GM12865 (cell line): ENCODE data around the gene BPIFB1.

ENCODE experiments used
- DNase-seq: peaks from one replicate; pipeline ENCODE4 v3.0.0; 2010; ENCODE audit warnings: low read depth
- H3K4me3 ChIP-seq: 2 replicates; pipeline ENCODE4 v1.5.1; 2011; ENCODE audit warnings: mild to moderate bottlenecking, low read depth, low read length, control low read depth
- TF ChIP-seq, protein P1 (sequence below): IDR thresholded peaks from 2 replicates; pipeline ENCODE4 v1.5.1; 2011; ENCODE audit warnings: low read length, control low read depth, low read depth, inconsistent platforms; ENCODE audit not compliant: insufficient read depth; ENCODE audit errors: missing control alignments

Gene BPIFB1

DNA sequence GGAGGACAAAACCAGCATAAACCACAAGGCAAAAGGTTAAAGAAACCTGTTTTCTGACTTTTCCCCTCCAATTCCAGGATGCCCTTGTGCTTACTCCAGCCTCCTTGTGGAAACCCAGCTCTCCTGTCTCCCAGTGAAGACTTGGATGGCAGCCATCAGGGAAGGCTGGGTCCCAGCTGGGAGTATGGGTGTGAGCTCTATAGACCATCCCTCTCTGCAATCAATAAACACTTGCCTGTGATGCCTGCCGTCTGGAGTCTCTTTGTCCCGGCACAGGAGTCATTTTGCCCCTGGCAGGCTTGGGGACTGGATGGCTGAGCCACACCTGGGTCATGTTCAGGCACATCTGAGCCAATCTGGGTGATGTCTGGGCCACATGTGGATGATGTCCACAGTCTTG is 26.6 kb downstream of the BPIFB1 start:
- H3K4me3 ChIP-seq = no peak overlapping the region
- no peak for DNase-seq

DNA sequence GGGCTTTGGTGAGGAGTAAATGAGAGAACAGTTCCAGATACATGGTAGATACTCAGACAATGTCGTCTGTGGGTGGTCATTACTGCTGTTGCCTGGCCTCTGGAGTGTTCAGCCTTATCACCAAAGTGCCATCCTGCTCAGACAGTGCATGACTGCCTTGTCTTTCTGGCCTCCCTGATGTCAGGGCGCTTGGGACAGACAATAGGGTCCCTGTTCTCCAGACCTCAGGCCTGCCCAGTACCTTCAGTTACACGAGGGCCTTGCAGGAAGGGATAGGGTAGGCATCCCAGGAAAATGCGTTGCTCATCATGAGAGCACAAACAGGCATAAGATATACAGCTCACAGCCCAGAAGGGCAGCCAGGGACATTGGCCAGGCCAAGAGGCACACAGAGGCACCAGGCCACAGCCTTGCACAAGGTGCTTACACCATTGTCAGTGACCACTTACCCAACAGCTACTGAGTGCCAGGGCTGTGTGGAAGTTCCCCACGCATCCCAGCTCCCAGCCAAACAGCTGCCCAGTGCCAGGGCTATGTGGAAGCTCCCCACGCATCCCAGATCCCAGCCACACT is 27.4 kb downstream of the BPIFB1 start:
- TF ChIP-seq, protein P1, sequence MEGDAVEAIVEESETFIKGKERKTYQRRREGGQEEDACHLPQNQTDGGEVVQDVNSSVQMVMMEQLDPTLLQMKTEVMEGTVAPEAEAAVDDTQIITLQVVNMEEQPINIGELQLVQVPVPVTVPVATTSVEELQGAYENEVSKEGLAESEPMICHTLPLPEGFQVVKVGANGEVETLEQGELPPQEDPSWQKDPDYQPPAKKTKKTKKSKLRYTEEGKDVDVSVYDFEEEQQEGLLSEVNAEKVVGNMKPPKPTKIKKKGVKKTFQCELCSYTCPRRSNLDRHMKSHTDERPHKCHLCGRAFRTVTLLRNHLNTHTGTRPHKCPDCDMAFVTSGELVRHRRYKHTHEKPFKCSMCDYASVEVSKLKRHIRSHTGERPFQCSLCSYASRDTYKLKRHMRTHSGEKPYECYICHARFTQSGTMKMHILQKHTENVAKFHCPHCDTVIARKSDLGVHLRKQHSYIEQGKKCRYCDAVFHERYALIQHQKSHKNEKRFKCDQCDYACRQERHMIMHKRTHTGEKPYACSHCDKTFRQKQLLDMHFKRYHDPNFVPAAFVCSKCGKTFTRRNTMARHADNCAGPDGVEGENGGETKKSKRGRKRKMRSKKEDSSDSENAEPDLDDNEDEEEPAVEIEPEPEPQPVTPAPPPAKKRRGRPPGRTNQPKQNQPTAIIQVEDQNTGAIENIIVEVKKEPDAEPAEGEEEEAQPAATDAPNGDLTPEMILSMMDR = no peak
- DNase-seq = no peak
- H3K4me3 ChIP-seq = no peak overlapping the region

More for the DNA sequence above, 26.6 kb downstream of the BPIFB1 start:
- TF ChIP-seq, protein P1 = no peak

DNA sequence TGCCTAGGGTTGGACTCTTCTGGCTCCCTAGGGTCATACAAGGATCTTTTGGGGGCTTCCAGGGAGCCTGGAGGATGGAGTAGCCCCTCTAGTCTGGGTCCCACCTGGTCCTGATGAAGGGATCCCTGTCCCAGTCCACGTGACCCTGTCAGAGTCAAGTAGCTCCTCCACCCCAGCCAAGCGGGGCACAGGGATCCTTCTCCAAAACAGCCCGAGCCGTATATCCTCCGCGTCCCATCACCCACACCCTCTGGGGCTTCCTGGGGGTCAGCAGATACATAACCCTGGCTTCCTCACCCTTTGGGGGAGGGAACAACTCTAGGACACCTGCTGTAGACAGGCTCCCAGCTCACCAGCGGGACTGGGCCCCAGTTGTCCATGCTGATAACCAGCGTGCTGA is 28.0 kb downstream of the BPIFB1 start:
- H3K4me3 ChIP-seq = no peak overlapping the region
- no peak for DNase-seq
- TF ChIP-seq, protein P1 = no peak

DNA sequence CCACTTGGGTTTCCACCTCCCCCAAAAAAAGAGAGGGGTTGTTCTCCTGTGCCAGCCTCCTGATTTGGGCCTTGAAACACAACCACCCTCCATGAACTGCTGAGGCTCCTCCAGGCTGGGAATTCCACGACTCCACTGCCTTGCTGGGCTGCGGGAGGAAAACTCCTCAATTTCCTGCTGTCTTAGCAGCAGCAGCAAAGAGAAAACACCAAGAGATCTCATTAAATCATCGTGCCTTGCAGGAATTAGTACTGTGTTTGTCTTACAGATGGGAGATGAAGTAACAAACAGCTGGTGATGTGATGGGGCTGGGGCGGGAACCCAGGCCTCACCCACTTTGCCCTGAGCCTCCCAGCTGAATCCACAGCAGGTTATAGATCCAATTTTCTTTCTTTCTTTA is 29.0 kb downstream of the BPIFB1 start:
- TF ChIP-seq, protein P1 = no peak
- no peak overlapping the region for H3K4me3 ChIP-seq
- DNase-seq = no peak

DNA sequence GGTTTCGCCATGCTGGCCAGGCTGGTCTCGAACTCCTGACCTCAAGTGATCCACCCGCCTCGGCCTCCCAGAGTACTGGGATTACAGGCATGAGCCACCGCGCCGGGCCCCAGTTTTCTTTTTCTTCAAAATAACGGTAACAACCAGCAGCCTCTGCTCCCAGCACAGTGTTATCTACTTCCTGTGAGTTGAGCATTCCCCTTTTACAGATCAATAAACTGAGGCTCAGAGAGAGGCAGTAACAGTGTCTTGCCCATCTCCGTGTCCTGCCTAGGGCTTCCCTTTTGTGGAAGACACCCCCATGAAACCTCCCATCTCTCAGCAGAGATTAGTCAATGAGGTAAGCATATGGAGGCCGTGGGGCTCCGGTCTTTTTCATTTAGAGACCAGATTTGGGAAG is 29.6 kb downstream of the BPIFB1 start:
- TF ChIP-seq, protein P1 = no peak
- no peak for DNase-seq
- no peak overlapping the region for H3K4me3 ChIP-seq

DNA sequence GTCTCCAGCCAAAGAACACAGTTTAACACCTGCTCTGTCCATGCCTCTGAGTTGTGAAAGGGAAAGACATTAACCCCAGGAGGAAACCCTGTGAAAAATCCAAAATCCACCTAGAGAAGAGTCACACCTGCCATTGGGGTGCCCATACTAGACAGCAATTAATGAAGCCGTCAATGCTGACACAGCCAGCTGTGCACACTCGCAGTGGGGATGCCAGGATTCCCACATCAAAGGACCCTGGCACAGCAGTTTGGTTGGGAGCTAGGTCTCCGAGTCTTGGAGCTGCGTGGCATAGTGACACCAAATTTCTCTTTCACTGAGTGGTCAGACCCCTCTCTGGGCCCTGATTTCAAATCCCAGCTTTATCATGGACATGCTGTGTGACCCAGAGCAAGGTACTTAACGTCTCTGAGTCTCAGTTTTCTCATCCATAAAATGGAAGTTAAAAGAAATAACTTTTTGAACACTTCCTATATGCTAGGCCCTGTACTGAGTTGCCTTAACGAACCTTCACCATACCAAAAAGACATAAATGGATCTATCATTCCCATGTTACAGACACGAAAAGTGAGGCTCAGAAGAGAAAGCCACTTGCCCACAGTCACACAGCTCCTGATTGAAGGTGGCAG is 30.8 kb downstream of the BPIFB1 start:
- no peak for DNase-seq
- TF ChIP-seq, protein P1 = no peak
- no peak overlapping the region for H3K4me3 ChIP-seq

DNA sequence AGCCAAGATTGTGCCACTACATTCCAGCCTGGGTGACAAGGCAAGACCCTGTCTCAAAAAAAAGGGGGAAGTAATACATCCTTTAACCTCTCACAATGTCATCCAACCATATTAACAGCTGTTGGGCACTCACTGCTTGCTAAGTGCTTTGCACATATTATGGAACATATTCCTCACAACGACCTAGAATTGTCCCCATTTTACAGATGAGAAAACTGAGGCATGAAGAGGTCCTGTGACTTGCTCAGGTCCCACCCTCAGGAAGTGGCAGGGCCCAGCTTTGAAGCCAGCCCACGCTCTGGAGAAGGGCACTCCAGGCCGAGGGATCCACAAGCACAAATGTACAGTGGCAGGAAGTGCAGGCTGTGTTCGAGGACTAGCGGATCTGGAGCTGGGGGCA is 33.3 kb downstream of the BPIFB1 start:
- no peak for DNase-seq
- H3K4me3 ChIP-seq = no peak overlapping the region
- TF ChIP-seq, protein P1 = no peak
